WTC11 (cell line): ENCODE data around the gene CAMTA1.

Experiments used
- ATF2 ChIP-seq: sonication (generic); formaldehyde crosslinking; IDR thresholded peaks from 2 replicates; pipeline ENCODE4 v1.8.1; 2022; ENCODE audit warnings: low read depth, missing genetic modification reagents, borderline replicate concordance
- CREM ChIP-seq: sonication (generic); formaldehyde crosslinking; IDR thresholded peaks from 2 replicates; pipeline ENCODE4 v1.8.1; 2022; ENCODE audit warnings: mild to moderate bottlenecking, missing genetic modification reagents, moderate library complexity
- CTCF ChIP-seq: fragments of 200-600 bp; IDR thresholded peaks from 2 replicates; pipeline ENCODE4 v1.8.0; 2022; ENCODE audit warnings: antibody characterized with exemption
- E2F1 ChIP-seq: sonication (generic); formaldehyde crosslinking; IDR thresholded peaks from 2 replicates; pipeline ENCODE4 v1.8.0; 2022; ENCODE audit warnings: mild to moderate bottlenecking, missing genetic modification reagents
- FOXP1 ChIP-seq: sonication (generic); formaldehyde crosslinking; IDR thresholded peaks from 2 replicates; pipeline ENCODE4 v1.8.0; 2022; ENCODE audit warnings: missing genetic modification reagents, mild to moderate bottlenecking, moderate library complexity, borderline replicate concordance
- MLX ChIP-seq: sonication (generic); formaldehyde crosslinking; IDR thresholded peaks from 2 replicates; pipeline ENCODE4 v1.8.1; 2023; ENCODE audit warnings: mild to moderate bottlenecking, missing genetic modification reagents, moderate library complexity

GRCh38 chr1:7639435-7640131 is 854.3 kb downstream of the CAMTA1 start:
- TF ChIP-seq CTCF: no peak
- TF ChIP-seq FOXP1 (CRISPR knock-in tag): no peak
- no peak for TF ChIP-seq E2F1 (CRISPR knock-in tag)
- no peak for TF ChIP-seq ATF2 (CRISPR knock-in tag)
- TF ChIP-seq MLX: no peak
- TF ChIP-seq CREM (CRISPR knock-in tag): no peak
